DND-41 (cell line): ENCODE results near the gene TMBIM1.

Source experiments
- ATAC-seq: fragments of 200-7000 bp; cut with Tn5 transposase; 3 replicates; pipeline ENCODE4 v1.9.1; 2021; ENCODE audit warnings: low read depth; ENCODE audit not compliant: insufficient read depth
- DNase-seq: peaks from one replicate; pipeline ENCODE4 v3.0.0-alpha.2; 2020
- H2AFZ ChIP-seq: 2 replicates; pipeline ENCODE4 v1.6.0; 2012; ENCODE audit warnings: low read depth, low read length
- H3K27ac ChIP-seq: 2 replicates; pipeline ENCODE4 v1.5.1; 2012; ENCODE audit warnings: low read length, inconsistent platforms
- H3K27me3 ChIP-seq: fragments of 200-600 bp; sonication (generic); 2 replicates; pipeline ENCODE4 v1.6.0; 2012; ENCODE audit warnings: low read length, mild to moderate bottlenecking, inconsistent platforms; ENCODE audit not compliant: insufficient read depth, poor library complexity
- H3K36me3 ChIP-seq: 2 replicates; pipeline ENCODE4 v1.5.1; 2012; ENCODE audit warnings: low read length, inconsistent platforms; ENCODE audit not compliant: insufficient read depth
- H3K4me1 ChIP-seq: 2 replicates; pipeline ENCODE4 v1.5.1; 2012; ENCODE audit warnings: mild to moderate bottlenecking, low read length; ENCODE audit not compliant: insufficient read depth
- H3K4me2 ChIP-seq: 2 replicates; pipeline ENCODE4 v1.6.0; 2012; ENCODE audit warnings: mild to moderate bottlenecking, moderate library complexity, low read length, inconsistent platforms; ENCODE audit not compliant: insufficient read depth
- H3K4me3 ChIP-seq, 2 experiments: fragments of 200-600 bp in 1 of 2; shearing (Covaris generic) in 1 of 2; 2 replicates each; pipeline ENCODE4 v1.5.1; 2012 to 2016; ENCODE audit warnings: inconsistent platforms in 2 of 2, low read length in 2 of 2, mild to moderate bottlenecking in 2 of 2, low read depth in 1 of 2, moderate library complexity in 1 of 2
- H3K79me2 ChIP-seq: 2 replicates; pipeline ENCODE4 v1.6.0; 2012; ENCODE audit warnings: low read length, inconsistent platforms; ENCODE audit not compliant: insufficient read depth
- H3K9ac ChIP-seq: 2 replicates; pipeline ENCODE4 v1.6.0; 2012; ENCODE audit warnings: low read depth, mild to moderate bottlenecking, inconsistent platforms, low read length, moderate library complexity
- H3K9me3 ChIP-seq: 2 replicates; pipeline ENCODE4 v1.5.1; 2012; ENCODE audit warnings: low read length, moderate library complexity, mild to moderate bottlenecking, inconsistent platforms; ENCODE audit not compliant: insufficient read depth, severe bottlenecking
- H4K20me1 ChIP-seq: 2 replicates; pipeline ENCODE4 v1.6.0; 2012; ENCODE audit warnings: low read length; ENCODE audit not compliant: insufficient read depth
- EZH2 ChIP-seq: IDR thresholded peaks from 3 replicates; pipeline ENCODE4 v1.6.1; 2012; ENCODE audit warnings: borderline replicate concordance, low read depth, mild to moderate bottlenecking, moderate library complexity, low read length, inconsistent platforms; ENCODE audit not compliant: severe bottlenecking
- TF ChIP-seq, protein P1 (sequence below): IDR thresholded peaks from 2 replicates; pipeline ENCODE4 v1.5.1; 2012; ENCODE audit warnings: borderline replicate concordance, low read length, moderate library complexity, mild to moderate bottlenecking; ENCODE audit not compliant: poor library complexity, severe bottlenecking; ENCODE audit errors: extremely low read depth

The TMBIM1 gene

GRCh38 chr2:218305383-218305782 is 13.1 kb upstream of the TMBIM1 start:
- Histone ChIP-seq H3K9ac (no peak overlapping the region), H3K27me3 (no peaks in the 10 kb centered on the region), H3K9me3 (no peaks in the 10 kb centered on the region), H3K4me2 (no peak overlapping the region), H4K20me1 (no peaks in the 10 kb centered on the region), H3K4me3 (no peak overlapping the region), H3K4me1 (peaks cover 5% of the 10 kb centered on the region), H3K27ac (no peak overlapping the region), H3K79me2 (no peaks in the 10 kb centered on the region), H3K36me3 (no peaks in the 10 kb centered on the region), H2AFZ (no peak overlapping the region)
- TF ChIP-seq EZH2, result no peak
- TF ChIP-seq, protein P1, sequence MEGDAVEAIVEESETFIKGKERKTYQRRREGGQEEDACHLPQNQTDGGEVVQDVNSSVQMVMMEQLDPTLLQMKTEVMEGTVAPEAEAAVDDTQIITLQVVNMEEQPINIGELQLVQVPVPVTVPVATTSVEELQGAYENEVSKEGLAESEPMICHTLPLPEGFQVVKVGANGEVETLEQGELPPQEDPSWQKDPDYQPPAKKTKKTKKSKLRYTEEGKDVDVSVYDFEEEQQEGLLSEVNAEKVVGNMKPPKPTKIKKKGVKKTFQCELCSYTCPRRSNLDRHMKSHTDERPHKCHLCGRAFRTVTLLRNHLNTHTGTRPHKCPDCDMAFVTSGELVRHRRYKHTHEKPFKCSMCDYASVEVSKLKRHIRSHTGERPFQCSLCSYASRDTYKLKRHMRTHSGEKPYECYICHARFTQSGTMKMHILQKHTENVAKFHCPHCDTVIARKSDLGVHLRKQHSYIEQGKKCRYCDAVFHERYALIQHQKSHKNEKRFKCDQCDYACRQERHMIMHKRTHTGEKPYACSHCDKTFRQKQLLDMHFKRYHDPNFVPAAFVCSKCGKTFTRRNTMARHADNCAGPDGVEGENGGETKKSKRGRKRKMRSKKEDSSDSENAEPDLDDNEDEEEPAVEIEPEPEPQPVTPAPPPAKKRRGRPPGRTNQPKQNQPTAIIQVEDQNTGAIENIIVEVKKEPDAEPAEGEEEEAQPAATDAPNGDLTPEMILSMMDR, result no peak
- DNase-seq (no peak), ATAC-seq (no peak)

DNA sequence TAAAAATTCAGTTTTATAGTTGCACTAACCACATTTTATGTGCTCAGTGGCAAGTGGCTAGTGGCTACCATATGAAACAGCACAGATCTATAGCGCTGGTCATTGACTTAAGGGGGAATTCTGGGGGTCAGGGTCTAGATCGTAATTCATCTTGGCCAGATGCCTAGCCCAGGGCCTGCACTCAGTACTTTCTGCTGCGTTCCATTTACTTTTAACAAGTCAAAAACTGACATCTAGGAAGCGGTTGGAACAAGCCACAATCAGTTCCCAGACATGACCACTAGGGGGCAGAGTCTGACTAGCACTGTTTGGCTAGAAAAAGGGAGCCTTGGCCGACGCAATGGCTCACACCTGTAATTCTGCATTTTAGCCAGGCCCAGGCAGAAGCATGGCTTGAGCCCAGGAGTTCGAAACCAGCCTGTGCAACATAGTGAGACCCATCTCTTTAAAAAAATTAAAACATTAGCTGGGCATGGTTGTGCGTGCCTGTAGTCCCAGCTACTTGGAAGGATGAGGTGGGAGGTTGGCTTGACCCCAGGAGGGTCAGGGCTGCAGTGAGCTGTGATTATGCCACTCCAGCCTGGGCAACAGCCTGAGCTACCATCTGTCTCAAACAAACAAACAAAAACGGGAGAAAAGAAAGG is 9.0 kb upstream of the TMBIM1 start:
- Histone ChIP-seq H3K9me3 (no peaks in the 10 kb centered on the region), H3K27me3 (no peaks in the 10 kb centered on the region), H3K36me3 (no peaks in the 10 kb centered on the region), H3K4me1 (peaks cover 5% of the 10 kb centered on the region), H3K27ac (peak overlapping the region; percentile 57; the same call in 1 of the 2 replicates), H3K79me2 (no peaks in the 10 kb centered on the region), H3K4me2 (no peak overlapping the region), H2AFZ (peak overlapping the region; percentile 74), H3K9ac (peak overlapping the region; percentile 34), H3K4me3 (no peak overlapping the region), H4K20me1 (no peaks in the 10 kb centered on the region)
- TF ChIP-seq EZH2, result no peak
- TF ChIP-seq, protein P1, result peak; percentile 94
- peak; percentile 96 for ATAC-seq
- peak; percentile 90 for DNase-seq

GRCh38 chr2:218300141-218300540 is 7.8 kb upstream of the TMBIM1 start:
- H3K9me3 ChIP-seq, result no peaks in the 10 kb centered on the region
- H3K79me2 ChIP-seq, result no peaks in the 10 kb centered on the region
- no peak overlapping the region for H3K4me3 ChIP-seq
- no peak overlapping the region for H3K9ac ChIP-seq
- H3K4me1 ChIP-seq, result peaks cover 5% of the 10 kb centered on the region
- no peak for ATAC-seq
- no peak for TF ChIP-seq EZH2
- TF ChIP-seq, protein P1, result no peak
- no peak overlapping the region for H3K4me2 ChIP-seq
- no peak for DNase-seq
- H3K36me3 ChIP-seq, result no peaks in the 10 kb centered on the region
- no peak overlapping the region for H3K27ac ChIP-seq
- H4K20me1 ChIP-seq, result no peaks in the 10 kb centered on the region
- H2AFZ ChIP-seq, result no peak overlapping the region
- H3K27me3 ChIP-seq, result no peaks in the 10 kb centered on the region
